SK-N-MC (cell line): ENCODE data around the gene MRPL39.

ENCODE experiments used
- DNase-seq: peaks from one replicate; pipeline ENCODE4 v3.0.0-alpha.2; 2011; ENCODE audit warnings: low read depth, low spot score
- H3K27ac ChIP-seq: fragments of 200-600 bp; sonication (generic); 2 replicates; pipeline ENCODE4 v1.5.1; 2016; ENCODE audit warnings: mixed run types
- H3K36me3 ChIP-seq: fragments of 200-600 bp; sonication (generic); 2 replicates; pipeline ENCODE4 v1.6.1; 2017; ENCODE audit warnings: antibody characterized with exemption, low read length, mixed read lengths; ENCODE audit not compliant: insufficient read depth
- H3K4me3 ChIP-seq: fragments of 200-600 bp; sonication (generic); 2 replicates; pipeline ENCODE4 v1.5.1; 2016
- H3K9ac ChIP-seq: fragments of 200-600 bp; sonication (generic); 2 replicates; pipeline ENCODE4 v1.8.0; 2017; ENCODE audit warnings: mixed run types, mixed read lengths; ENCODE audit not compliant: insufficient read length
- H3K9me3 ChIP-seq: fragments of 200-600 bp; sonication (generic); 2 replicates; pipeline ENCODE4 v1.6.1; 2017; ENCODE audit warnings: low read depth, mild to moderate bottlenecking, antibody characterized with exemption, low read length, moderate library complexity, mixed read lengths
- EZH2 ChIP-seq: fragments of 200-600 bp; sonication (generic); IDR thresholded peaks from one replicate; pipeline ENCODE4 v1.6.1; 2017; ENCODE audit warnings: antibody characterized with exemption
- FOXP2 ChIP-seq: optimal IDR thresholded peaks from 2 replicates; pipeline ENCODE3; 2011; ENCODE audit warnings: mild to moderate bottlenecking, moderate library complexity; ENCODE audit not compliant: insufficient read depth; ENCODE audit errors: extremely low read length, control extremely low read depth
- POLR2AphosphoS5 ChIP-seq: IDR thresholded peaks from 2 replicates; pipeline ENCODE4 v1.6.1; 2012; ENCODE audit warnings: mild to moderate bottlenecking, low read depth, low read length, borderline replicate concordance

Gene MRPL39

DNA sequence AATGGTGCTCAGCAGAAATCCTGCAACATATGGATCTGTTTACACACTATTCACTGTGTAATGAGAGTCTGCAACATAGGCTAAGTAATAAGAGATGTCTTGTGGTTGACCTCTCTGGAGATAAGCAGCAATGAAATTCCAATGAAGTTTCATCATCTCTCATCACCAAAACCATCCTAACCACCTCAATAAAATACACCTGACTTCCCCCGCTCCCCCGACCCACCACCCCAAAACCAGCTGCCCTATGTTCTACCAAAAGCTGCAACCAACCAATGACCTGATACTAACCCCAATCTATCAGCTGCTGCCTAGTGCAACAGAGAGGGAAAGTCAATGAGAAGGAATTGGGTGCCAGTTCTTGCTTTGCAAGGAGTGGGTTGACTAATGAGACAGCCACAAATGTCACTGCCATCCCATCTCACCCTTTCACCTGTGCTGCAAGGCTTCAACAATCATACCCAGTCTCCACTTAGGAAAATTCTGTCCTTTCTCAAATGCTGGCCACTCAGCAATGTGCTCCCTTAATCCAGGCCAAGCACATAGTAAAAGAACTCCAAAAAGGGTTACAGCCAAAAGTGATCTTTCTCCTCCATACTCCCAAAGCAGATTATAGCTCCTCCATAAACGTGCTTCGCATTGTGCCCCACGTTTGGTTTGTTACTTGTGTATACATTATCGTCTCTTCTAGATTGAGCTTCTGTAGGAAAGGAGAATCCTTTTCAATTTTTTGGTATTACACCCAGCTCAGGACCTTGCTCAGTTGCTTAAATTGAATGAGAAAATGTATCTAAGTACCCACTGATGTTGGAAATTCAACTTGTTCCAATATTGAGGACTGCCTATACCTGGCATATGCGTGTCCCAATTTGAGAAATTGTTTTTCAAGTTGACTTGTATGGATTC is 29.0 kb downstream of the MRPL39 start:
- Histone ChIP-seq H3K9ac (no peak overlapping the region), H3K4me3 (no peak overlapping the region), H3K27ac (no peak overlapping the region), H3K36me3 (peaks cover 16% of the 10 kb centered on the region; the same call in 1 of the 2 replicates), H3K9me3 (no peaks in the 10 kb centered on the region)
- TF ChIP-seq EZH2: no peak
- no peak for TF ChIP-seq POLR2AphosphoS5
- no peak for TF ChIP-seq FOXP2
- DNase-seq: no peak

DNA sequence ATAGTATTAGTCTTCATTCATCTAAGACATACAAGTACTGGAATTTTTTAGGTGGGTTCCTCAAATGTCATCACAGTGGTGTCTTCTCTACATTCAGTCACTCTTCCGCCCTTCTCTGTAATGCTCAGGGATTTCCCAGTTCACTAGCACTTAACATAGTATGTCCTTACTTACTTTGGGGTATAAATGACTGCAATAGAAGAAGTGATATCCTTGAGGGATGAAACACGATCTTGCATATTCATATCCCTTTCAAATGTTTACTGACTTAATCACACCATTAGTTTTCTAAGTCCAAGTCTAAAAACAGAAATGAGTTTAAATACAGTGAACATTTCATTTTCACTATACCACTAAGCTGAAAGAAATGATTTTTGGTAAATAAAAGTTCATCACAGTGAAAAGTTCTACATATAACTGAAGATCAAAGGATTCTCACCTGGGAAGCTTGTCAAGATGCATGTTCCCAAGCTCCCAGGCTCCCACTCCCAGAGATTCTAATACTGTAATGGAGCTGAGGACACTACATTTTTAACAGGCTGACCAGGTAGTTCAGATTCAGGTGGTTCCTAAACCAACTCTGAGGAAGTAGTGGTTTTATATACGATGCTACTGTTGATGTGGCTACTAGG is 29.7 kb downstream of the MRPL39 start:
- no peak for DNase-seq
- no peak for TF ChIP-seq FOXP2
- no peak for TF ChIP-seq POLR2AphosphoS5
- TF ChIP-seq EZH2: no peak

GRCh38 chr21:25573409-25574206 is 33.7 kb downstream of the MRPL39 start:
- peak; percentile 71 for DNase-seq
- no peak overlapping the region for H3K9ac ChIP-seq
- 0 out of 2 replicates have a peak overlapping the region, but pooled peaks have one; percentile 3 for H3K4me3 ChIP-seq
- peak overlapping the region; percentile 37; the same call in 1 of the 2 replicates for H3K27ac ChIP-seq
- peaks cover 11% of the 10 kb centered on the region; the same call in 1 of the 2 replicates for H3K36me3 ChIP-seq
- H3K9me3 ChIP-seq: no peaks in the 10 kb centered on the region
- TF ChIP-seq FOXP2 (no peak), POLR2AphosphoS5 (no peak), EZH2 (no peak)

More for the DNA sequence above, 29.7 kb downstream of the MRPL39 start:
- H3K36me3 ChIP-seq: peaks cover 16% of the 10 kb centered on the region; the same call in 1 of the 2 replicates
- no peak overlapping the region for H3K4me3 ChIP-seq
- H3K9me3 ChIP-seq: no peaks in the 10 kb centered on the region
- H3K27ac ChIP-seq: no peak overlapping the region
- H3K9ac ChIP-seq: no peak overlapping the region

GRCh38 chr21:25572861-25573310 is 34.4 kb downstream of the MRPL39 start:
- peak overlapping the region; percentile 37; the same call in 1 of the 2 replicates for H3K27ac ChIP-seq

DNA sequence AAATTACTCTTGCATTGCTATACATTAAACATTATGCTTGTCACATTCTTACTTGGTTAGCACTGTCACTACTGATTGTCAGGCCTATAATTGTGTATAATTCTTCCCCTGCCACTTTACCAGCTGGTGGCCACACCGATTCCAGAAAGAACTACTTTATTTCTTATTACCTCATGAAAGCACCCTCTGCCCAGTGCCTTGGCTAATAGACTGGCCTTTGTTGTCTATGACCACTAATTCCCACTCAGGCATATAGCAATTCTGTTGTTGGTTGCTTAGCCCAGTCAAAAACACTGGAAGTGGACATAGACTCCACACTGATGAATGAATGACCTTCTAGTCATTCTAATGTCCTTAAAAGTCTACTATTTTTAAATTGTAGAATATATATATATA is 35.6 kb downstream of the MRPL39 start:
- DNase-seq: no peak
- Histone ChIP-seq H3K27ac (no peak overlapping the region), H3K9ac (no peak overlapping the region), H3K36me3 (peaks cover 4% of the 10 kb centered on the region; the same call in 1 of the 2 replicates), H3K4me3 (no peak overlapping the region), H3K9me3 (no peaks in the 10 kb centered on the region)
- TF ChIP-seq POLR2AphosphoS5: no peak
- no peak for TF ChIP-seq EZH2
- TF ChIP-seq FOXP2: no peak

More at GRCh38 chr21:25572861-25573310, 34.4 kb downstream of the MRPL39 start:
- H3K9ac ChIP-seq: no peak overlapping the region
- peaks cover 9% of the 10 kb centered on the region; the same call in 1 of the 2 replicates for H3K36me3 ChIP-seq
- TF ChIP-seq FOXP2 (no peak), EZH2 (no peak), POLR2AphosphoS5 (no peak)
- H3K9me3 ChIP-seq: no peaks in the 10 kb centered on the region
- DNase-seq: no peak
- H3K4me3 ChIP-seq: no peak overlapping the region

DNA sequence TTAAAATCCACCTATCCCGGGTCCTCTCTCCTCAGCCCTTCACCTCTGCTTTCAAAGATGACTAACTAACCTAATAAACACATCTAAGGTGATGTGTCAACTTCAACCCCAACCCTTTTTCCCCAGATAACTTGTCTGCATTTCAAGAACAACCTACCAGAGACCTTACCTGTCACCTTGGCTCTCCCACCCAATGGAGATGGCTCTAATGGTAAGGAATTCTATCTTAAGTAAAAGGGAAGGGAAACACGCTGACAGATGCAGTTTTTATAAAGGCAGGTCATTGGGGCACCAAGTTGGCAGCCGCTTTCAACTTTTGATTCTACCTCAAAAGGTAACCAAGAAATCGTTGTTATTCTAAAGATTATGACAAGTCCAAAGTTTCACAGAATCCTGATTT is 37.6 kb downstream of the MRPL39 start:
- no peak for TF ChIP-seq FOXP2
- no peak for TF ChIP-seq EZH2
- TF ChIP-seq POLR2AphosphoS5: no peak
- DNase-seq: no peak
- H3K36me3 ChIP-seq: peaks cover 5% of the 10 kb centered on the region; the same call in 1 of the 2 replicates
- no peak overlapping the region for H3K9ac ChIP-seq
- H3K9me3 ChIP-seq: no peaks in the 10 kb centered on the region
- no peak overlapping the region for H3K27ac ChIP-seq
- H3K4me3 ChIP-seq: no peak overlapping the region

GRCh38 chr21:25569084-25569483 is 38.2 kb downstream of the MRPL39 start:
- Histone ChIP-seq H3K27ac (no peak overlapping the region), H3K9ac (no peak overlapping the region), H3K36me3 (peaks cover 5% of the 10 kb centered on the region; the same call in 1 of the 2 replicates), H3K4me3 (no peak overlapping the region), H3K9me3 (no peaks in the 10 kb centered on the region)
- no peak for DNase-seq
- no peak for TF ChIP-seq POLR2AphosphoS5
- no peak for TF ChIP-seq FOXP2
- TF ChIP-seq EZH2: no peak

DNA sequence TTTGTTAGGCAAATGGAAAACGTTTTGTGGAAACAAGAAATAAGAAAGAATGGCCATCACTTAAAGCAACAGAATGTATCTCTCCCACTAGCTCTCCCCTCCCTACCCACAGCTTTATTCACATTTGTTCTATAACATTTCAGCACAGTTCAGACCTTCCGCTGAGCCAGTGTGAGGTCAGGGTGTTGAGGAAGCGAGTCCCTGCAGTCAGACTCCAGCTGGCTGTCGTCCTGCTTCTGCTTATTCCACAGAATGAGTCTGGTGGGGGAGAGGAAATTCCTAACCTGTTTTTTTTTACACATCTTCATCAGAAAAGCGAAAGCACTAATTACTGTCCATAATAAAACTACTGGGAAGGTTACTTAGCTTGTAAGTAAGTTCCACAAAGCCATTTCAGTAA is 39.0 kb downstream of the MRPL39 start:
- H3K27ac ChIP-seq: no peak overlapping the region
- TF ChIP-seq FOXP2 (no peak), EZH2 (no peak), POLR2AphosphoS5 (no peak)
- peaks cover 5% of the 10 kb centered on the region; the same call in 1 of the 2 replicates for H3K36me3 ChIP-seq
- no peak overlapping the region for H3K4me3 ChIP-seq
- H3K9me3 ChIP-seq: no peaks in the 10 kb centered on the region
- no peak overlapping the region for H3K9ac ChIP-seq
- no peak for DNase-seq
